AG04449 (cell line): ENCODE results near the gene HCK.

Source experiments
- CTCF ChIA-PET: fragments of 350-600 bp; formaldehyde crosslinking; extraction: SDS; loops from one replicate; lab custom pipeline; 2021; ENCODE audit warnings: antibody characterized with exemption; lab: Yijun Ruan, JAX
- POLR2A ChIA-PET: fragments of 400-600, 350-600 bp; formaldehyde crosslinking; extraction: SDS; loops from one replicate; lab custom pipeline; 2020; ENCODE audit warnings: antibody characterized with exemption, inconsistent platforms; lab: Yijun Ruan, JAX
- DNase-seq: peaks from one replicate; pipeline ENCODE4 v3.0.0-alpha.2; 2010; ENCODE audit warnings: low read depth, low spot score
- H3K4me3 ChIP-seq: 2 replicates; pipeline ENCODE4 v1.5.1; 2011; ENCODE audit warnings: low read depth, mild to moderate bottlenecking, control low read depth, low read length
- CTCF ChIP-seq: IDR thresholded peaks from one replicate; pipeline ENCODE4 v1.5.1; 2011; ENCODE audit warnings: mild to moderate bottlenecking, moderate library complexity, low read length, control low read depth, inconsistent platforms; ENCODE audit not compliant: insufficient read depth; ENCODE audit errors: missing control alignments

Gene HCK

GRCh38 chr20:32037929-32038328 is 14.1 kb upstream of the HCK start:
- CTCF ChIA-PET: interaction anchor here (2.8 to 10.4 kb wide), 2 partner anchors 53 to 191 kb away, joined by 8 to 224 read pairs; no protein-coding TSS in a partner anchor
- H3K4me3 ChIP-seq: no peak overlapping the region
- no peak for TF ChIP-seq CTCF
- DNase-seq: peak; percentile 9
- POLR2A ChIA-PET: interaction anchor here (0.7 to 1.0 kb wide), 2 partner anchors 29 to 175 kb away, joined by 3 read pairs; no protein-coding TSS in a partner anchor

- ChIA-PET POLR2A (no interaction called here), CTCF (interaction anchor here (4.8 kb wide), 1 partner anchor 10 kb away, joined by 63 read pairs; no protein-coding TSS in a partner anchor)
- no peak for TF ChIP-seq CTCF
- no peak for DNase-seq
- H3K4me3 ChIP-seq: no peak overlapping the region
These were observed 11.7 kb upstream of the HCK start for GRCh38 chr20:32040142-32040953.

- ChIA-PET POLR2A (no interaction called here), CTCF (interaction anchor here (1.4 kb wide), 1 partner anchor 223 kb away, joined by 4 read pairs; no protein-coding TSS in a partner anchor)
- no peak overlapping the region for H3K4me3 ChIP-seq
- DNase-seq: no peak
- no peak for TF ChIP-seq CTCF
These were observed 6.0 kb upstream of the HCK start for GRCh38 chr20:32045999-32046398.

- no peak for DNase-seq
- ChIA-PET POLR2A (no interaction called here), CTCF (interaction anchor here (1.1 kb wide), 1 partner anchor 19 kb away, joined by 3 read pairs; no protein-coding TSS in a partner anchor)
- no peak overlapping the region for H3K4me3 ChIP-seq
- TF ChIP-seq CTCF: no peak
These were observed 1.7 kb upstream of the HCK start for GRCh38 chr20:32050324-32050841.

- ChIA-PET CTCF (interaction anchor here (0.7 to 1.1 kb wide), 2 partner anchors 20 to 42 kb away, joined by 3 read pairs; no protein-coding TSS in a partner anchor), POLR2A (no interaction called here)
- DNase-seq: no peak
- no peak overlapping the region for H3K4me3 ChIP-seq
- TF ChIP-seq CTCF: no peak
These were observed 1.0 kb upstream of the HCK start for GRCh38 chr20:32050851-32051556.
